GM06990 (cell line): ENCODE data around the gene PCDHGB6.

Experiments used
- DNase-seq: peaks from one replicate; pipeline ENCODE4 v3.0.0-alpha.2; 2011; ENCODE audit not compliant: insufficient read length; ENCODE audit errors: extremely low read depth
- H3K27me3 ChIP-seq: replicated peaks from 2 replicates; pipeline ENCODE4 v1.6.0; 2011; ENCODE audit warnings: low read length; ENCODE audit not compliant: control insufficient read depth, insufficient read depth
- H3K36me3 ChIP-seq: 2 replicates; pipeline ENCODE4 v1.5.1; 2011; ENCODE audit warnings: low read length; ENCODE audit not compliant: control insufficient read depth, insufficient read depth
- H3K4me3 ChIP-seq: replicated peaks from 2 replicates; pipeline ENCODE4 v1.5.1; 2011; ENCODE audit warnings: low read depth, mild to moderate bottlenecking, control low read depth, low read length
- TF ChIP-seq, protein P1 (sequence below): IDR thresholded peaks from 2 replicates; pipeline ENCODE4 v1.5.1; 2011; ENCODE audit warnings: low read length, control low read depth, mild to moderate bottlenecking, inconsistent platforms; ENCODE audit not compliant: insufficient read depth, poor library complexity, severe bottlenecking

The PCDHGB6 gene

DNA sequence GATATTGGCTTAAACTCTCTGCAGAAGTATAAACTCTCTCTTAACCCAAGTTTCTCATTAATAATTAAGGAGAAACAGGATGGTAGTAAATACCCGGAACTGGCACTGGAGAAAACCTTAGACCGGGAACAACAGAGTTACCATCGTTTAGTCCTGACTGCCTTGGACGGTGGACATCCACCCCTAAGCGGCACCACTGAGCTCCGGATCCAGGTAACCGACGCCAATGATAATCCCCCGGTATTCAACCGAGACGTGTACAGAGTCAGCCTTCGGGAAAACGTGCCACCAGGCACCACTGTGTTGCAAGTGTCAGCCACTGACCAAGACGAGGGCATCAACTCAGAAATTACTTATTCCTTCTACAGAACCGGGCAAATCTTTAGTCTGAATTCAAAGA is 9.2 kb upstream of the PCDHGB6 start:
- H3K4me3 ChIP-seq, result no peak overlapping the region
- no peaks in the 10 kb centered on the region for H3K36me3 ChIP-seq
- DNase-seq, result no peak
- TF ChIP-seq, protein P1, sequence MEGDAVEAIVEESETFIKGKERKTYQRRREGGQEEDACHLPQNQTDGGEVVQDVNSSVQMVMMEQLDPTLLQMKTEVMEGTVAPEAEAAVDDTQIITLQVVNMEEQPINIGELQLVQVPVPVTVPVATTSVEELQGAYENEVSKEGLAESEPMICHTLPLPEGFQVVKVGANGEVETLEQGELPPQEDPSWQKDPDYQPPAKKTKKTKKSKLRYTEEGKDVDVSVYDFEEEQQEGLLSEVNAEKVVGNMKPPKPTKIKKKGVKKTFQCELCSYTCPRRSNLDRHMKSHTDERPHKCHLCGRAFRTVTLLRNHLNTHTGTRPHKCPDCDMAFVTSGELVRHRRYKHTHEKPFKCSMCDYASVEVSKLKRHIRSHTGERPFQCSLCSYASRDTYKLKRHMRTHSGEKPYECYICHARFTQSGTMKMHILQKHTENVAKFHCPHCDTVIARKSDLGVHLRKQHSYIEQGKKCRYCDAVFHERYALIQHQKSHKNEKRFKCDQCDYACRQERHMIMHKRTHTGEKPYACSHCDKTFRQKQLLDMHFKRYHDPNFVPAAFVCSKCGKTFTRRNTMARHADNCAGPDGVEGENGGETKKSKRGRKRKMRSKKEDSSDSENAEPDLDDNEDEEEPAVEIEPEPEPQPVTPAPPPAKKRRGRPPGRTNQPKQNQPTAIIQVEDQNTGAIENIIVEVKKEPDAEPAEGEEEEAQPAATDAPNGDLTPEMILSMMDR, result no peak
- no peaks in the 10 kb centered on the region for H3K27me3 ChIP-seq

GRCh38 chr5:141399555-141400258 is 8.1 kb upstream of the PCDHGB6 start:
- DNase-seq, result no peak
- TF ChIP-seq, protein P1, result no peak
- H3K4me3 ChIP-seq, result no peak overlapping the region
- H3K36me3 ChIP-seq, result no peaks in the 10 kb centered on the region
- H3K27me3 ChIP-seq, result no peaks in the 10 kb centered on the region

GRCh38 chr5:141402553-141403243 is 5.1 kb upstream of the PCDHGB6 start, which contains the start of gene PCDHGA9:
TSS of gene PCDHGA9 (plus strand) at chr5:141402778. CDS start at chr5:141402953, 175 bp downstream.
- no peak for DNase-seq
- TF ChIP-seq, protein P1, result peak; percentile 14
- no peaks in the 10 kb centered on the region for H3K27me3 ChIP-seq
- no peaks in the 10 kb centered on the region for H3K36me3 ChIP-seq
- no peak within 1 kb of the TSS for H3K4me3 ChIP-seq

- Histone ChIP-seq H3K27me3 (no peaks in the 10 kb centered on the region), H3K4me3 (no peak overlapping the region), H3K36me3 (no peaks in the 10 kb centered on the region)
- no peak for DNase-seq
- TF ChIP-seq, protein P1, result no peak
These were observed 4.4 kb upstream of the PCDHGB6 start for GRCh38 chr5:141403387-141403786.

- Histone ChIP-seq H3K4me3 (no peak overlapping the region), H3K27me3 (no peaks in the 10 kb centered on the region), H3K36me3 (no peaks in the 10 kb centered on the region)
- TF ChIP-seq, protein P1, result no peak
- no peak for DNase-seq
These were observed 1.9 kb downstream of the PCDHGB6 start for GRCh38 chr5:141409598-141410306.
